Neuronal stem cell (in vitro differentiated cells): ENCODE data around the gene SYT15.
A peak's percentile ranks its signal among the peaks of the same experiment; 100 is the strongest.

ENCODE experiments used
- DNase-seq: peaks from one replicate; pipeline ENCODE4 v3.0.0-alpha.2; 2013; ENCODE audit warnings: low spot score
- H2AFZ ChIP-seq: one replicate; pipeline ENCODE4 v1.6.1; 2013; ENCODE audit warnings: mild to moderate bottlenecking, low read length, inconsistent platforms
- H2AK5ac ChIP-seq: 2 replicates; pipeline ENCODE4 v1.6.1; 2013; ENCODE audit warnings: low read depth, mild to moderate bottlenecking, inconsistent platforms, low read length, moderate library complexity, mixed read lengths
- H2BK120ac ChIP-seq: 2 replicates; pipeline ENCODE4 v1.6.1; 2013; ENCODE audit warnings: low read depth, mild to moderate bottlenecking, inconsistent platforms, low read length, moderate library complexity, mixed read lengths
- H2BK12ac ChIP-seq: one replicate; pipeline ENCODE4 v1.6.1; 2013; ENCODE audit warnings: low read length, inconsistent platforms
- H2BK15ac ChIP-seq: 2 replicates; pipeline ENCODE4 v1.6.1; 2013; ENCODE audit warnings: mild to moderate bottlenecking, low read length, inconsistent platforms, mixed read lengths
- H2BK5ac ChIP-seq: one replicate; pipeline ENCODE4 v1.6.1; 2013; ENCODE audit warnings: inconsistent platforms, mild to moderate bottlenecking, low read length, moderate library complexity
- H3K14ac ChIP-seq: one replicate; pipeline ENCODE4 v1.6.1; 2013; ENCODE audit warnings: low read length, inconsistent platforms
- H3K18ac ChIP-seq: 2 replicates; pipeline ENCODE4 v1.6.1; 2013; ENCODE audit warnings: low read length, inconsistent platforms
- H3K23ac ChIP-seq: 2 replicates; pipeline ENCODE4 v1.6.1; 2013; ENCODE audit warnings: low read depth, mild to moderate bottlenecking, mixed read lengths, low read length, inconsistent platforms; ENCODE audit not compliant: poor library complexity
- H3K27ac ChIP-seq: replicated peaks from 3 replicates; pipeline ENCODE4 v1.5.1; 2013; ENCODE audit warnings: low read length, inconsistent platforms
- H3K27me3 ChIP-seq, 3 experiments: 2 replicates each; pipeline ENCODE4 v1.6.1; 2013; ENCODE audit warnings: low read length in 3 of 3, mild to moderate bottlenecking in 2 of 3, inconsistent platforms in 1 of 3, low read depth in 1 of 3, mixed read lengths in 1 of 3, moderate library complexity in 1 of 3; ENCODE audit not compliant: control insufficient read depth in 3 of 3, insufficient read depth in 3 of 3
- H3K36me3 ChIP-seq, 2 donors: replicated peaks in 1 of 2; 2 replicates each; pipeline ENCODE4 v1.6.1; 2013; ENCODE audit warnings: low read length in 2 of 2; ENCODE audit not compliant: control insufficient read depth in 2 of 2, insufficient read depth in 2 of 2
- H3K4ac ChIP-seq: 2 replicates; pipeline ENCODE4 v1.6.1; 2013; ENCODE audit warnings: inconsistent platforms, mild to moderate bottlenecking, low read length, moderate library complexity
- H3K4me1 ChIP-seq, 2 donors: 1 replicate in 1 of 2; 2 replicates in 1 of 2; pipeline ENCODE4 v1.6.1; 2013; ENCODE audit warnings: low read length in 2 of 2, low read depth in 1 of 2; ENCODE audit not compliant: control insufficient read depth in 2 of 2, insufficient read depth in 1 of 2
- H3K4me2 ChIP-seq: one replicate; pipeline ENCODE4 v1.6.1; 2013; ENCODE audit warnings: mild to moderate bottlenecking, low read length, inconsistent platforms; ENCODE audit not compliant: insufficient read depth, poor library complexity, severe bottlenecking
- H3K4me3 ChIP-seq, 2 donors: 2 replicates each; pipeline ENCODE4 v1.5.1; 2013; ENCODE audit warnings: low read length in 2 of 2, mild to moderate bottlenecking in 2 of 2, inconsistent platforms in 1 of 2, moderate library complexity in 1 of 2
- H3K79me1 ChIP-seq: one replicate; pipeline ENCODE4 v1.6.1; 2013; ENCODE audit warnings: low read depth, mild to moderate bottlenecking, inconsistent platforms, low read length, moderate library complexity
- H3K9ac ChIP-seq: one replicate; pipeline ENCODE4 v1.6.1; 2013; ENCODE audit warnings: mild to moderate bottlenecking, low read depth, low read length, inconsistent platforms; ENCODE audit not compliant: poor library complexity
- H3K9me3 ChIP-seq, 2 donors: replicated peaks in 1 of 2; 2 replicates each; pipeline versions ENCODE3 to v1.6.1; 2013; ENCODE audit warnings: low read length in 2 of 2, mild to moderate bottlenecking in 2 of 2, inconsistent platforms in 1 of 2, low read depth in 1 of 2, mixed read lengths in 1 of 2, moderate library complexity in 1 of 2; ENCODE audit not compliant: control insufficient read depth in 2 of 2, insufficient read depth in 1 of 2
- H4K8ac ChIP-seq: one replicate; pipeline ENCODE4 v1.6.1; 2013; ENCODE audit warnings: low read depth, mild to moderate bottlenecking, inconsistent platforms, low read length, moderate library complexity
- H4K91ac ChIP-seq: one replicate; pipeline ENCODE4 v1.6.1; 2013; ENCODE audit warnings: low read length, low read depth, mild to moderate bottlenecking, inconsistent platforms; ENCODE audit not compliant: poor library complexity
- WGBS, 2 donors: extraction: QIAGEN DNeasy Blood & Tissue Kit; methylation state at CpG; one replicate each; pipeline ENCODE4 v1.1.7; 2013; ENCODE audit warnings: missing lambda C conversion rate in 2 of 2, mixed read lengths in 1 of 2; ENCODE audit not compliant: insufficient read length in 2 of 2, insufficient replicate concordance in 1 of 2; ENCODE audit errors: extremely low coverage in 2 of 2; 5-methylcytosine and 5-hydroxymethylcytosine counted together

The SYT15 gene

DNA sequence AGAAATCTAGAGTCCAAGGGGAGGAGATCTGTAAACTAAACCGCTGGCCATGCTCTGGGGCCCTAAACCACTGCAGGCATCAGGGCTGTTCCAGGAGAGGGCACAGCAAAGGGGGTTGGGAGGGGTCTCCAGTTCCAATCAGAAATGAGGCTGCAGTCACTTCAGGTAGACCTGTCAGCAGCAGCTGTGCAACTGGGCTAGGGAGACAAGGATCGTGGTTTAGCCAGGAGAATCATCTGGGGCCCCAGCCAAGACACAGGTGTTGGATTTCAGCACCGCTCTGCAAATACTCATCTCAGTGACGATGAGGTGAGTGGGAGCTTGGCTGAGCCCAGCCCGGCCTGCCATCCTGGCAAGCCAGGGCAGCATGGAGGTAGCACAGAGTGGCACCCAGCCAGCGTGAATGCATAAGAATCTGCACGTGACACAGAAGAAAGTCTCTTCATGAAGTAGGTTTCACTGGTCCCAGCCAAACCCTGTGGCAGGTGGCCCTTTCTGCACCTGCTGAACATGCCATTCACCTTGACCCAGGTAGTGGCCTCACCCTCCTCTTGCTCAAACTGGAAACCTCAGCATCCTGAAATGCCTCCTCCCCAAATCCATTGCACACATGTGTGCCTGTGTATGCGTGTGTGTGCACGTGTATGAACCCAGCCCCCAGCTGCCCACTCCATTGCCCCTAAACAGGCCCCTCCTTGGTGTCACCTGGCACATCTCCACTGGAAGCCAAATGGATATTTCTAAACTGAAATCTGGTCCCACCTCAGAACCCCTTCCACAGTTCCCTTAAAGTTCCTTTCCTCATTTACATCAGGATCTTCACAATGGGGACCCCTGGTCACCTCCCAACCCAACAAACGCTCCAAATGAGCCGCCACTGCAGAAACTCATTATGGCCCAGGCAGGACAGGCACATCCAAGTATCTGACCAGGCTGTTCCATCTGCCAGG is 32.1 kb upstream of the SYT15 start:
- no peak for DNase-seq
- Histone ChIP-seq H3K27me3 (peaks cover 0 to 68% (median 0%) of the 10 kb centered on the region in 3 experiments), H4K91ac (no peak overlapping the region), H3K4me1 (peaks cover 0 to 16% of the 10 kb centered on the region in 2 donors), H3K4me2 (no peak overlapping the region), H3K4ac (no peak overlapping the region), H3K4me3 (peak overlapping the region in 1 of 2 donors; percentile 22), H3K9me3 (no peaks in the 10 kb centered on the region), H3K36me3 (peaks cover 0 to 7% of the 10 kb centered on the region in 2 donors), H3K18ac (peak overlapping the region; percentile 6), H2BK12ac (no peak overlapping the region), H3K14ac (peak overlapping the region; percentile 10), H2BK120ac (no peak overlapping the region), H2AK5ac (peak overlapping the region; percentile 10), H3K27ac (no peak overlapping the region), H3K79me1 (peaks cover 2% of the 10 kb centered on the region), H2AFZ (no peak overlapping the region), H4K8ac (no peak overlapping the region), H3K9ac (peak overlapping the region; percentile 13), H2BK15ac (no peak overlapping the region), H2BK5ac (no peak overlapping the region), H3K23ac (no peak overlapping the region)
- WGBS, 2 donors, result no CpG with 5 or more reads among the region's 11 CpGs

DNA sequence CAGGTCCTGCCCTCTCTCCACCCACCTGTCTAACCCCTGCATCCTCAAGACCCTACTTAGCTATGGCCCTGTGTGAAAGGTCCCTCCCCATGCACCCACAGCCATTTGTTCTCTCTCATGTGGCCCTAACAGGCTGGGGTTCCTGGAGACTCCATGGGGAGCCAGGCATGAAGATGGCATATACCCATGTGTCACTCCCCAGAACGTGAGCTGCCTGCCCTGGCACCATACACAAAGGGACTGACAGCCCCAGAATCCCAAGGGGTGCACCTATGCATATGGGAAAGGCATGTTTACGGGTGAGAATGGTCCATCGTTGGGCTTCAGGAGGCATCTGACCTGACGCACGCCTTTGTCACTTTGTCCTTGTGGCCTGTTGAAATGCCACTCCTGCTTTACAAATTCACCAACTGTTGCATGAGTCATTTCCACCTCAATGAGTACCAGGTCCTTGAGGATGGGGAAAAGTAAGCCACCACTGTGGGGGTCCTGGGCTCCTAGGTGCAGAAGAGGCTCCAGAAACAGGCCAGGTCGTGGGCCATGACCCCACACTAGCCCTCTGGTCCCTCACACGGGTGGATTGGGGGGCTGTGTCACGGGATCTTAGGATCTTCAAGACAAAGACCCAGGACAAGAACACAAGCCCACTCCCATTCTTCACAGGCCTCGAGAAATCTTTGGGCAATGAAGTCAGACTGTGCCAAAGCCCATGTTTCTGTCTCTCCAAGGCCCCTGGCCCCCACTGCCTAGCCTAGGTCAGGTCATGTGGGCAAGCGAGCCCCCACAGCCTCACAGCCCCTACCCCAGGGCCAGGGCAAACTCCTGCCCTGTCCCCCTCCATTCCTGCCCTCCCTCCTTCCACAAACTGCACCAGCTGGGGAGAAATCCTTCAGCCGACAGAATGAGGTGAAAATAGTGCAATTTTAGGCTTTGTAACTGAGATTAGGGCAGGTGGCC is 31.1 kb upstream of the SYT15 start:
- peak overlapping the region; percentile 66 for H3K18ac ChIP-seq
- H3K4me3 ChIP-seq, result peak overlapping the region in 1 of 2 donors; percentile 9
- H3K4ac ChIP-seq, result peak overlapping the region; percentile 1
- WGBS, 2 donors, result no CpG with 5 or more reads among the region's 11 CpGs
- no peak overlapping the region for H3K9ac ChIP-seq
- no peak overlapping the region for H4K8ac ChIP-seq
- H3K36me3 ChIP-seq, result peaks cover 0 to 13% of the 10 kb centered on the region in 2 donors
- no peak for DNase-seq
- H2BK5ac ChIP-seq, result no peak overlapping the region
- H3K23ac ChIP-seq, result peak overlapping the region; percentile 5
- peak overlapping the region; percentile 1 for H2BK15ac ChIP-seq
- no peak overlapping the region for H3K14ac ChIP-seq
- no peak overlapping the region for H3K4me2 ChIP-seq
- H3K79me1 ChIP-seq, result peaks cover 2% of the 10 kb centered on the region
- no peaks in the 10 kb centered on the region for H3K9me3 ChIP-seq
- no peak overlapping the region for H2BK120ac ChIP-seq
- H2BK12ac ChIP-seq, result no peak overlapping the region
- peak overlapping the region; percentile 2 for H2AK5ac ChIP-seq
- H3K27ac ChIP-seq, result no peak overlapping the region
- no peak overlapping the region for H2AFZ ChIP-seq
- peaks cover 0 to 68% (median 0%) of the 10 kb centered on the region in 3 experiments for H3K27me3 ChIP-seq
- peak overlapping the region; percentile 15 for H4K91ac ChIP-seq
- peaks cover 0 to 15% of the 10 kb centered on the region in 2 donors for H3K4me1 ChIP-seq

DNA sequence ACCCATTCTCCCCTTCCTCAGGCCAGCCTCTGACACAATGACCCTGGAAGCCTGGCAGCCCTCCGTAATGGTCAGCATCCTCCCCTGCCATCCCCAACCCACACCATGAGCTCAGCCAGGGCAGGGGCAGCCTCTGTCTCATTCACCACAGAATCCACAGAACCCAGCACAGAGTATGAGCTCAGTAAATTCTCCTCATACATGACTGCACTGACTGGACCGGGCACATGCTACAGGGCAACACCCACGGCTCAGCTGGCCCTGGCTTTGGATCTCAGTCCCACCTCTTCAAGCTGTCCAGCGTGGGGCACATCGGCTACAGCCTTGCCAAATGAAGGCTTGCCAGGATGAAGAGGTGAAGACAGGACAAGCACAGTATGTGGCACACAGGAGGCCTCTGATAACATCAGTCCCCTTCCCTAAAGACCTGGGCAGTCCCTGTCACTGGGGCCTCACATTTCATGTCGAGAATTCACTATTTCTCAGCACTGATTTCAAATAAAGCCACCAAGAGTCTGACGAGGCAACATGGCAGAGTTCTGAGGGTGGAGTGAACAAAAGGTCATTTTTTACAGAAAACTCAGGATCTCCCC is 30.3 kb upstream of the SYT15 start:
- no CpG with 5 or more reads among the region's 7 CpGs for WGBS, 2 donors
- H3K79me1 ChIP-seq, result peaks cover 2% of the 10 kb centered on the region
- no peak overlapping the region for H4K8ac ChIP-seq
- no peak overlapping the region for H2BK120ac ChIP-seq
- H2BK12ac ChIP-seq, result no peak overlapping the region
- H2BK15ac ChIP-seq, result peak overlapping the region; percentile 1
- H3K23ac ChIP-seq, result peak overlapping the region; percentile 5
- H3K18ac ChIP-seq, result peak overlapping the region; percentile 66
- peak overlapping the region; percentile 37 for H3K9ac ChIP-seq
- H3K36me3 ChIP-seq, result peaks cover 0 to 14% of the 10 kb centered on the region in 2 donors
- no peak overlapping the region for H3K14ac ChIP-seq
- DNase-seq, result no peak
- H3K4ac ChIP-seq, result peak overlapping the region; percentile 1
- peaks cover 0 to 12% of the 10 kb centered on the region in 2 donors for H3K4me1 ChIP-seq
- no peak overlapping the region for H2AFZ ChIP-seq
- no peak overlapping the region for H3K27ac ChIP-seq
- peak overlapping the region; percentile 15 for H4K91ac ChIP-seq
- H3K4me3 ChIP-seq, result peak overlapping the region in 1 of 2 donors; percentile 9
- no peak overlapping the region for H3K4me2 ChIP-seq
- peak overlapping the region; percentile 2 for H2AK5ac ChIP-seq
- H3K27me3 ChIP-seq, result peaks cover 0 to 68% (median 0%) of the 10 kb centered on the region in 3 experiments
- H2BK5ac ChIP-seq, result no peak overlapping the region
- no peaks in the 10 kb centered on the region for H3K9me3 ChIP-seq
